Tibial nerve (tissue), 4 donors: ENCODE data around the gene CUEDC1.

ENCODE experiments used
- CTCF ChIP-seq, 5 experiments: fragments of 200-600 bp in 3 of 5; fragments of 450-650 bp in 2 of 5; sonication (generic) in 3 of 5; IDR thresholded peaks; one replicate each; pipeline ENCODE4 v1.5.1; 2016 to 2019; ENCODE audit warnings: antibody characterized with exemption in 5 of 5, mild to moderate bottlenecking in 3 of 5, moderate library complexity in 2 of 5
- EP300 ChIP-seq, 2 donors: sonication (generic); formaldehyde crosslinking; IDR thresholded peaks; one replicate each; pipeline ENCODE4 v1.6.1; 2017; ENCODE audit warnings: antibody characterized with exemption in 2 of 2, mild to moderate bottlenecking in 1 of 2

- no peak for TF ChIP-seq CTCF (IDR thresholded peaks at IDR 0.05)
- no peak for TF ChIP-seq EP300 (IDR thresholded peaks at IDR 0.05)
These were observed 115.7 kb downstream of the CUEDC1 start for GRCh38 chr17:57839571-57839923.
